Uterus (tissue), 2 donors: ENCODE results near the gene AFMID.

ENCODE experiments used
- POLR2A ChIP-seq, 2 donors: fragments of 450-650 bp; IDR thresholded peaks; one replicate each; pipeline ENCODE4 v1.6.1; 2016; ENCODE audit warnings: antibody characterized with exemption in 2 of 2, mild to moderate bottlenecking in 1 of 2, moderate library complexity in 1 of 2
- TF ChIP-seq, protein P1 (sequence below), 4 experiments: fragments of 200-600 bp in 2 of 4; fragments of 450-650 bp in 2 of 4; sonication (generic) in 2 of 4; IDR thresholded peaks; one replicate each; pipeline ENCODE4 v1.5.1; 2016 to 2019; ENCODE audit warnings: antibody characterized with exemption in 4 of 4, mild to moderate bottlenecking in 2 of 4, moderate library complexity in 1 of 4

DNA sequence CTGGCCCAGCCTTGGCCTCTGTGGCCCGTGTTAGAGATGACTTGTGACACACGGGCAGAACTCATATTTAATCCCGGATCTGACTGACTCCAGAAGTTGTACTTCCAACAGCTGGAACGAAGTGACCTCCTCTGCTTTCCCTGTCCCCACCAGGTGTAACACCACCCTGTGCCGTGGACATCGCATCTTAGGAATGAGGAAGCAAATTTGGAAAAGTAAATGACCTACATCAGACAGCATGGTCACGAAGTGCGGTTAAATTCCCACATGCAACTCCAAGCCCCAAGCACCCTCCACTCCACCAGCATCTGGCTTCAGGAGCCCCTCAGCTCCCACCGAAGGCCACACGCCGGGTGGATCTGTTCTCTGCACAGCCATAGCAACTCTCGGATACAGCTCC is 3.2 kb upstream of the AFMID start:
- TF ChIP-seq, protein P1, sequence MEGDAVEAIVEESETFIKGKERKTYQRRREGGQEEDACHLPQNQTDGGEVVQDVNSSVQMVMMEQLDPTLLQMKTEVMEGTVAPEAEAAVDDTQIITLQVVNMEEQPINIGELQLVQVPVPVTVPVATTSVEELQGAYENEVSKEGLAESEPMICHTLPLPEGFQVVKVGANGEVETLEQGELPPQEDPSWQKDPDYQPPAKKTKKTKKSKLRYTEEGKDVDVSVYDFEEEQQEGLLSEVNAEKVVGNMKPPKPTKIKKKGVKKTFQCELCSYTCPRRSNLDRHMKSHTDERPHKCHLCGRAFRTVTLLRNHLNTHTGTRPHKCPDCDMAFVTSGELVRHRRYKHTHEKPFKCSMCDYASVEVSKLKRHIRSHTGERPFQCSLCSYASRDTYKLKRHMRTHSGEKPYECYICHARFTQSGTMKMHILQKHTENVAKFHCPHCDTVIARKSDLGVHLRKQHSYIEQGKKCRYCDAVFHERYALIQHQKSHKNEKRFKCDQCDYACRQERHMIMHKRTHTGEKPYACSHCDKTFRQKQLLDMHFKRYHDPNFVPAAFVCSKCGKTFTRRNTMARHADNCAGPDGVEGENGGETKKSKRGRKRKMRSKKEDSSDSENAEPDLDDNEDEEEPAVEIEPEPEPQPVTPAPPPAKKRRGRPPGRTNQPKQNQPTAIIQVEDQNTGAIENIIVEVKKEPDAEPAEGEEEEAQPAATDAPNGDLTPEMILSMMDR (IDR thresholded peaks at IDR 0.05) = no peak
- TF ChIP-seq POLR2A (IDR thresholded peaks at IDR 0.05) = no peak
